Right renal cortex interstitium (tissue), 3 donors: ENCODE results near the gene OR2A12. TPM values are rescaled to one million over a fixed set of nuclear protein-coding genes. Genes with fewer than 3 reads are reported as not detected.
"Not testable (repeated sequence)": the region's sequence is repeated elsewhere in the genome, so short reads cannot be mapped to it uniquely, and the experiment has no call there.

Source experiments
- DNase-seq, 3 donors: peaks; one replicate each; pipeline ENCODE4 v3.0.0-alpha.2; 2013; ENCODE audit warnings: low read depth in 3 of 3, low spot score in 2 of 3
- polyA plus RNA-seq, 3 donors: library from polyadenylated mRNA; unstranded; fragments of 120-200 nt; gene quantifications; one replicate each; pipeline ENCODE4 v1.2.1, GENCODE V29; 2013; ENCODE audit not compliant: insufficient read length in 3 of 3

The OR2A12 gene
- polyA plus RNA-seq, 3 donors: not detected

DNA sequence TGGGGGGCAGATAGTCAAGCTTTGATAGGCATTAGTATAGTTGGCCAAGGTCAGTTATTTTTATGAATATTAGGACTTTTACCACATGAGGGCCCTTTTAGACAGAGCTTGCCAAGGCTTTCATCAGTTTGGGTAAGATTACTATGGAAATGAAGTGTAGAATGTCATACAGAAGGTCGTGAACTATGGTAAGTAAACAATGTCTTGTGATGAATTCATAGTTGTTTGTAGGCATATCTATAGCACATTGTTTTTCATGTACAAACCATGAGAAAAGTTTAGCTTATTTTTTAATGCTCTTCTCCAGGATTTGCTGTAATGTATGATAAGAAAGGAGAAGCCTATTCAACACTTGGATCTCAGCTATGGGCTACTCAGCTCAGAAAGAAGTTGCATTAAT is 27.6 kb downstream of the OR2A12 start:
- no peak for DNase-seq

DNA sequence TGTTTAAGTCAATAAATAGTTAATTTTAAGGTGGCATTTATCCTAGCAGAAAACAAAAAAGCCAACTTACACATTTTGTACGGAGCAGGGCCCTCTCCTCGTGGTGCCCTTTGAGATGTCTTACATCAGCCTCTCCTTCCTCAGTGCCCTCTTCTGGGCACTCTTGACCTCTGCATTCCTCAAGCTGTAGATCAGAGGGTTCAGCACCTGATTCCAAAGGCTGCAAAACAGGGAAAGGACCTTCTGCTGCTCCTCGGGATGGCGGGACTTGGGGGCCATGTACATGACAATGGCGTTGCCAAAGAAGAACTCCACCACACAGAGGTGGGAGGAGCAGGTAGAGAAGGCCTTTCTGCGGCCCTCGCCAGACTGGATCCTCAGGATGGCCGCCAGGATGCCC is 32.3 kb downstream of the OR2A12 start:
- DNase-seq: no peak

DNA sequence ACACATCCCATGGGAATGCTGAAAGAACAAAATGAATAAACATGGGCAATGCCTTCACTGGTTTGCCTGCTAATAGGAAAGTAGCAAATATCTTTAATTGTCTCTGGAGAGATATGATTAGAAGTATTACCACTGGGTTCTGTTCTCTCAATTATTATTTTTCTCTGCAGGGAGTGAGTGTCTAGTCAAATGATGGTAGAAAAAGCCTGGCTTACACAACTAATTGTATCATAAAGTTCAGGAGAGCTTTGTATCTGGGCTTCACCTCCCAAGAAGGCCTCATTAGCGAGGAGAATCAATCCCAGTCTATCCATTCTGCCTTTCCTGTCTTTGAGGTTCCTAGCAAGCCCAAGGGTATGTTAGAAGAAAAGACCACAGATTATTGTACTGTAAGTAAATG is 36.8 kb downstream of the OR2A12 start, which contains the start of gene OR2A14:
Gene OR2A14 (plus strand): TSS at position 301 of the 400 bp plus-strand sequence. CDS start 5,937 bp downstream, outside the sequence.
- DNase-seq: no peak

DNA sequence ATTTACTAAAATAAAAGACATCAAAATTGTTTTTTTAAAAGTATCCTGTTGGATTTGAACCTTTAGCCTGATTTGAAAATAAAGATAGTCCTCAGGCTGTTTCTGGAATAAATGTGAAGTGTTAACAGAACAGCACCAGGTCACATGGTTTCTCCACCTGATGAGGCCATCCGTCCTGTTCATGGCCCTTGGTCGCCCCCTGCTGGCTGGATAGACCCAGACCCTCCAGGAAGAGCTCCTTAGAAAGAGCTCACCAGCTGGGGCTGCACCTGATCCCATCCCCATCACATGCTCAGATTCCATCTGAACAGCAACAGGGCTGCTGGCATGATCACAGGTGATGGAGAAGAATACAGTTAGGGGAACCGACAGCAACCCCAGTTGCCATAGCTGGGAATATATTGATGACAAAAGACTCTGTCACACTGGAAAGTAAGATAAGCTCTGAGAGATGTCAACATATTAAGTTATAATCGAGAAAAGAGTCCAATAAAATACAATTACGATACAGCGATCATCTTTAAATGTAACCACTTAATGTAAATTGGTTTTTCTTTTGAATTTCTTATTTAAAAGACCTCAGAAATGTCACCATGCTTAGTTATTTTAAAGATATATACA is 41.7 kb downstream of the OR2A12 start:
- DNase-seq: peak; percentile 41 to 53 (median 43)

DNA sequence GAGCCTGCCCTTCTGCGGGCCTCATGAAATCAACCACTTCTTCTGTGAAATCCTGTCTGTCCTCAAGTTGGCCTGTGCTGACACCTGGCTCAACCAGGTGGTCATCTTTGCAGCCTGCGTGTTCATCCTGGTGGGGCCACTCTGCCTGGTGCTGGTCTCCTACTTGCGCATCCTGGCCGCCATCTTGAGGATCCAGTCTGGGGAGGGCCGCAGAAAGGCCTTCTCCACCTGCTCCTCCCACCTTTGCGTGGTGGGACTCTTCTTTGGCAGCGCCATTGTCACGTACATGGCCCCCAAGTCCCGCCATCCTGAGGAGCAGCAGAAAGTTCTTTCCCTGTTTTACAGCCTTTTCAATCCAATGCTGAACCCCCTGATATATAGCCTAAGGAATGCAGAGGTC is 43.5 kb downstream of the OR2A12 start:
- not testable (repeated sequence) for DNase-seq

DNA sequence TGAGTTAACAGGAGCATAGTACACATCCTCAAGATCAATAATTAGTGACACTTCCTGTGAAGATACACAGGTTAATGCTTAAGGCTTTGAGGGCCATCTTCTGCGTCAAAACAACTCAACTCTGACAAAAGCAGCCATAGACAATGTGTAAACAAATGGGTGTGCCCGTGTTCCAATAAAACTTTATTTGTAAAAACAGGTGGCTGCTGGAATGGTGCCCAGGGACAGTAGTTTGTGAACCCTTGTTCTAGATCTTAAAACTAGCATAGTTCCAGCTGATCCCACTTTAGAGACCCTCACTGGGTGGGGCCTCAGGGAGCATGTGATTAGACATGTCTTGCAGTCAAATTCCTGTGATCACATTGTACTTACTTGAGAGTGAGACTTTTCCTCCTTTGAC is 44.7 kb downstream of the OR2A12 start:
- no peak for DNase-seq

DNA sequence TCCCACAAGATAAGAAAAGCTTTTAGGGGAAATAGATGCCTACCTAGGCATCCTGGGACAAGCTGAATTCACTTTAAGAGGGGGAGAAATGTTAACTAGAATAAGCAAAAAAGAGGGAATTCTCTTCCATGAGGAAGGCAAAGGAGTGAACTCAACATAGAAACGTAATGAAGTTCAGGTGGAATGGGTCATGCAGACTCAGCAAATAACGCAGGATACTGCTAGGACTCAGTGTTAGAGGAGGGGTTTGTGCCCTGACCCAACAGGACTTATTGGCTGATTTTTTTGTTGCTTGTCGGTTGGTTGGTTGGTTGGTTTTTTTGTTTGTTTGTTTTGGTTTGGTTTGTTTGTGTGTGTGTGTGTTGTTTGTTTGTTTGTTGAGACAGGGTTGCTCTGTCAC is 46.2 kb downstream of the OR2A12 start:
- no peak for DNase-seq

DNA sequence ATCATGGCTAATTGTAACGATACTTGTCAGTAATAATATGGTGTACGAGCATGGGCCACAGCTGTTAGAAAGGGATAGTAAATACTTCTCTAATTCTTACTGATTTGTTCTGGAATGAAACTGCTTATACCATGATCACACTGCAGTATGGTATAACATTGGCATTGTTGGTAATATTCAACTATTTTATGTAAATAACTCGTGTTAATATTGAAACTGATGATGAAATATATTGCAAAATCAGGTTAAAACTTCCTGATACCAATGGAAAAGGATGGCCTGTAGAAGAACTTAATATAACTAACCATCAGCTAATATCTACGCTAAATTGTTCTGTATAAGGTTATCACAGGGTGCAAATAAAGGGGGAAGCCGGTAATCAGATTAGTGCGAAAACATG is 47.2 kb downstream of the OR2A12 start:
- no peak for DNase-seq

DNA sequence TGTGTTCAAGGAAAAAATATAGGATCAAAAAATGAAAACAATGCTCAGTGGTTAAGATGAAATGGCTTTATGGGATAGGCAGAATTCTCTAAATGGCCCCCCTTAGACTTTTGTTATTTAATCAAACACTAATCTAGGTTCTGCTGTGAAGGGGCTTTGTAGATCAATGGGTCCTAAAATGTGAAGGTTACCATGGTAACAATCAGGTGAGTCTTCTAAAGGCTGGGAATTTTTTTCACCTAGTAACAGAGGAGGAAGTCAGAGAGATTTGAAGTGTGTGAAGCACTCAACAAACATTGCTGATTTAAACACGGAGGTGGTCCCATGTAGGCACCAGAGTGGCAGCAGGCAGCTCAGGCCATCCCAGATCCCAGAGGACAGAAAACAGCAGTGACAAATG is 48.0 kb downstream of the OR2A12 start:
- no peak for DNase-seq

DNA sequence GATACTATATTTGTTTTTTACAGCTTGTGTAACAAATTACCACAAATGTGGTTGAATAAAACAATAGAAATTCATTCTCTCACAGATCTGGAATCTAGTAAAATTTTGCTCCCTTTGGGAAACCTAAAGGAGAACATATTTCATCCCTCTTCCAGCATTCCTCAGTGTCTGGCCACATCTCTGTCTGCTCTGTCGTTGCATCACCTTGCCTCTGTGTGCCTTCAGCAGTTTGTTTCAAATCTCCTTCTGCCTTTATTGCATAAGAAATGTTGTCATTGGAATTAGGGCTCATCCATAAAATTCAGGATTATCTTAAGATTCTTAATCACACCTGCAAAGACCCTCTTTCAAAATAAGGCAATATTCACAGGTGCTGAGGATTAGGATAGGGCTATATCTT is 51.4 kb downstream of the OR2A12 start:
- no peak for DNase-seq

DNA sequence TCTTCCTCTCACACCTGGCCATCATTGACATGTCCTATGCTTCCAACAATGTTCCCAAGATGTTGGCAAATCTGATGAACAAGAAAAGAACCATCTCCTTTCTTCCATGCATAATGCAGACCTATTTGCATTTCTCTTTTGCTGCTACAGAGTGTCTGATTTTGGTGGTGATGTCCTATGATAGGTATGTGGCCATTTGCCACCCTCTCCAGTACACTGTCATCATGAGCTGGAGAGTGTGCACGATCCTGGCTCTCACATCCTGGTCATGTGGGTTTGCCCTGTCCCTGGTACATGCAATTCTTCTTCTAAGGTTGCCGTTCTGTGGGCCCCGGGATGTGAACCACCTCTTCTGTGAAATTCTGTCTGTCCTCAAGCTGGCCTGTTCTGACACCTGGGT is 56.1 kb downstream of the OR2A12 start:
- DNase-seq: no peak

DNA sequence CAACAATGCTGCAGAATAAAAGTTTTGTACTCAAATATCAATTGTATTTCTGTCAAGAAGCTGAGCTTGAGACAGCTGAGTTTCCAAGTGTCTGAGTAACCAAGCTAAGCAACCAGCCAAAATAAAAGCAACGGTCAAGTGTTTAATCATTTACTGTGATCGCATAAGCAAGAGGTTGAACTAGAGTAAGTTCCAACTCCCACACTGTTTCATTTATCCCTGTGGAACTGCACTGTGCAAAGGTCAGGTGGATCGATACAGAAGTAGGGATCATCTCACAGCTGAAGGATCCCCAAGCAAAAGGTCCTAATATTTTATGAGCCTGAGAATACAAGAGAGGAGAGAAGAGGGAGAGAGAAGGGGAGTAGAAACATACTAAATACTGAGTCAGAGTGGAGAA is 58.3 kb downstream of the OR2A12 start:
- DNase-seq: no peak

DNA sequence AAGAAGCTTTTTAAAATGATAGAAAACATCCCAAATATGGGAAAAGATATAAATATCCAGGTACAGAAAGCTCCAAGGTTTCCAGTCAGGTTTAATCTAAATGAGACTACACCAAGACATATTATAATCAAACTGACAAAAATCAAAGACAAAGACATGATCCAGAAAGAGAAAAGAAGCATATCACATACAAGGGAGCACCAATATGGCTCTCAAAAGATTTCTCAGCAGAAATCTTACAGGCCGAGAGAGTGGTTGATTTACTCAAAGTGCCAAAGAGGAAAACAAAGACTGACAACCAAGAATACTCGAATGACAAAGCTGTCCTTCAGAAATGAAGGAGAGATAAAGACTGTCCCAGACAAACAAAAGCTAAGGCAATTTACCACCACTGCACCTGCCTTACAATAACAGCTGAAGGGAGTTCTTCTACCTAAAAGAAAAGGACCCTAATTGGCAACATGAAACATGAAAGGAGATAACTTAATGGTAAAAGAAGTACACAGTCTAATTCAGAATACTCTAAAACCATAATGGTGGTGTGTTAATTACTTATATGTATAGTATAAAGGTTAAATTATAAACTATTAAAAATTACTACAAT is 62.2 kb downstream of the OR2A12 start:
- no peak for DNase-seq

Other genes starting within 250 kb of the OR2A12 start
- 10 to 100 TPM; 85.5 to 90.4 (median 87.0) TPM for gene TCAF1, start 184.1 kb upstream of the OR2A12 start, polyA plus RNA-seq
- gene OR2F2, start 151.0 kb upstream of the OR2A12 start, polyA plus RNA-seq: not detected
- under 1 TPM in 1 of 3 donors, not detected in 2; 0.14 TPM for gene OR2F1, start 131.4 kb upstream of the OR2A12 start, polyA plus RNA-seq
- gene OR6B1, start 86.0 kb upstream of the OR2A12 start, polyA plus RNA-seq: not detected
- under 1 TPM in 2 of 3 donors, not detected in 1; 0.04 to 0.08 TPM for gene OR2A5, start 37.3 kb upstream of the OR2A12 start, polyA plus RNA-seq
- gene OR2A25, start 16.5 kb upstream of the OR2A12 start, polyA plus RNA-seq: not detected
- not detected for gene OR2A2, start 23.3 kb downstream of the OR2A12 start, polyA plus RNA-seq
- gene OR2A14, start 36.9 kb downstream of the OR2A12 start, polyA plus RNA-seq: not detected
- 1 to 10 TPM; 2.6 to 5.0 (median 2.7) TPM for gene CTAGE4, start 97.2 kb downstream of the OR2A12 start, polyA plus RNA-seq
- 10 to 100 TPM; 22.3 to 28.7 (median 26.8) TPM for gene ARHGEF35, start 109.6 kb downstream of the OR2A12 start, polyA plus RNA-seq
- gene OR2A42, start 153.3 kb downstream of the OR2A12 start, polyA plus RNA-seq: 1 to 10 TPM in 2 of 3 donors, under 1 TPM in 1; 0.97 to 1.5 (median 1.0) TPM
- gene OR2A7, start 178.5 kb downstream of the OR2A12 start, polyA plus RNA-seq: 1 to 10 TPM; 6.9 to 9.2 (median 7.0) TPM
- 1 to 10 TPM; 5.5 to 9.4 (median 7.7) TPM for gene CTAGE8, start 183.0 kb downstream of the OR2A12 start, polyA plus RNA-seq
- under 1 TPM; 0.10 to 0.44 (median 0.39) TPM for gene OR2A1, start 226.1 kb downstream of the OR2A12 start, polyA plus RNA-seq